ENCODE measurements around the gene LETM1.

Gene LETM1

DNA sequence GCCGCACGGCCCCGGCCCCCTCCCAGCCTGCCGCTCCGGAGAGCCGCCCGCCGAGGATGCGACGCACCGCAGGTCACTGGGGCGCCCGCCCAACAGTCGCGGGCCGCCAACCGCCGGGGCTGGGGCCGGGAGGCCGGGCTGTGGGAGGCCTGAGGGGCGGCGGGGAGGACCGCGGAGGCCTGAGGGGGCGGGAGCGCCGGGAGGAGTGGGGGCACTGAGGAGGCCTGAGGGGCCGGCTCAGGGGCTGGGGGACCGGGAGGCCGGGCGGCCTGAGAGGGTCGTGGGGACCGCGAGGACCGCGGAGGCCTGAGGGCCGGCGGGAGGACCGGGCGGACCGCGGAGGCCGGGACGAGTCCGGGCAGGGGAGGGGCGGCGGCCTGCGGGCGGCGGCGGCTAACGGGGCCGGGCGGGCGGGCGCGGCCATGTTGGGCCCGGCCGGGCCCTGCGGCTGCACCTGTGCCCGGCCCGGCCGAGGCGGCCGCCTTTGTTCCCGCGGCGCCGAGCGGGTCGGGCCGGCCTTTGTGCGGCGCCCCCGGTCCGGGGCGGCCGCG is 15.6 kb upstream of the LETM1 start:
- DNase-seq: no peak

DNA sequence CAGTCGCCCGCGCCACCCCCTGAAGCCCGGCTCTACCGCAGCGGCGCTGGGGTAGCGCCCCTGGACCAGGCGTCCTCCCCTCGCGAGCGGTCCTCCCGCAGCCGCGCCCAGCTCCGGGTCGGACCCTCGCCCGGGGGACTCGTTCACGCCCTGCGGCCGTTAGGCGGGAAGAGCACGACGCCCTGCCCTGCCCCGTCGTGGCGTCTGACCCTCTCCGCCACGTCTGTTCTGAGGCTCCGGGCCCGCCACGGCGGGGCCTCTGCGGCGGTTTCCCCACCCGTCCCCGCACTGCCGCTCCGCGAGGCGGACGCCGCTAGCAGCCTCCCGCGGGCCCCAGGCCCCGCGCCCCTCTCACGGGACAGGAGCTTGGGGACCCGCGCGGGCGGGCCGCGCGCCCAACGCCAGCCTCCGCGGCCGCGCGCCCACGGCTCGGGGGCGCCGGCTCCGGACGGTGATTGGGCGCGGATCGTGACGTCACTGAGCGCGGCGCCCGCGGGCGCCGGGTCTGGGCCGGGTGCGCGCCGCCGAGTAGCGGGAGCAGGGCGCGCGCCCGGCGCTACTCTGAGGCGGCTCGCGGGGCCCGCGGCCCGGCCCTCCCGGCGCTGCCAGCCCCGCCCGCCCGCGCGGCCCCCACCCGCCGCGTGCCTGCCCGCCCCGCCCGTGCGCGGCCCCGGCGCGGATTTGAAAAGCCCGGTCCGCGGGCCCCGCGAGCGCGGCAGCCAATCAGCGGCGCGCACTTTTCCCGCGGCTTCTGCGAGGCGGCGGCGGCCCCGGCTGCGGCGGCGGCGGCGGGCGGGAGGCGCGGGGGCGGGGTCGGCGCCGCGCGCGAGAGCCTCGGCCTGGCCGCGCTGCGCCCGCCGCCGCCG is 14.9 kb upstream of the LETM1 start, which contains the start of gene NSD2:
Gene NSD2 (plus strand): TSS at position 816 of the 866 bp plus-strand sequence. CDS start 29,262 bp downstream, outside the sequence.
- DNase-seq: peak; percentile 71 to 85

DNA sequence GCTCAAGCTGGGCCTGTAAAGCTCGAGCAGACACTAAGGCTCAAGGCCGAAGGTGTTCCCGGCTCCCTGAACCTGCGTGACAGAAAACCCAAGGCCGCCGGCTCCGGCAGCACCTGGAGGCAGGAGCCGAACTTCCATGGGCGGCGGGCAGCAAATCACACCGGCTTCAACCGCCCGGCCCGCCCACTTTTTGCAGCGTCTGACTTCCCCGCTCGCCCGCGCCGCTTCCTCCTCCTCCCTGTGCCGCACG is 14.3 kb upstream of the LETM1 start:
- peak; percentile 44 to 57 for DNase-seq

DNA sequence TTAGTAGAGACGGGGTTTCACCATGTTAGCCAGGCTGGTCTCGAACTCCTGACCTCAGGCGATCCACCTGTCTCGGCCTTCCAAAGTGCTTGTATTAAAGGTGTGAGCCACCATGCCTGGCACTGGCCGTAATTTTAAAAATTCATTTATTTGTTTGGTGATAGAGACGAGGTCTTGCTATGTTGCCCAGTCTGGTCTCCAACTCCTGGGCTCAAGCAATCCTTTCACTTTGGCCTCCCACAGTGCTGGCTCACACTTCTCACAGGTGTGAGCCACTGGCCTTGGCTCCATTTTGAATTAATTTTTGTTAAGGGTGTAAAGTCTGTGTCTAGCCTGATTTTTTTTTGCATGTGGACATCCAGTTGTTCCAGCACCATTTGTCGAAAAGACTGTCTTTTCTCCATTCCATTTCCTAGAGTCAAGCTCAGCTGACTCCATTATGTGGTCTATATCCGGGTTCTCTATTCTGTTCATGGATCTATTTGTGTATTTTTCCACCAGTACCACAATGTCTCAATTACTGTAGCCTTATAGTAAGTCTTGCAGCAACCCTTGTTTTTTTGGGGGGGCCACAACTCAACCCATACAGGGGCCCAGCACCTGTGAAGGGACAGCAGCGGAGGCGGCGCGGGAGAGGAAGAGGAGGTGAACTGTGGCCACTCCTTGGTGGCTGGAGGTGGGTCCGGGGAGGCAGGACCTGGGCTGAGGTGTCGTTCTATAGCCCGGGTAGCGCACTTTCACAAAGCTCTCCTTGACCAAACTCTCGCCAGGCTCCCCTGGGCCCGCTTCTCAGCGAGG is 13.8 kb upstream of the LETM1 start:
- DNase-seq: no peak

DNA sequence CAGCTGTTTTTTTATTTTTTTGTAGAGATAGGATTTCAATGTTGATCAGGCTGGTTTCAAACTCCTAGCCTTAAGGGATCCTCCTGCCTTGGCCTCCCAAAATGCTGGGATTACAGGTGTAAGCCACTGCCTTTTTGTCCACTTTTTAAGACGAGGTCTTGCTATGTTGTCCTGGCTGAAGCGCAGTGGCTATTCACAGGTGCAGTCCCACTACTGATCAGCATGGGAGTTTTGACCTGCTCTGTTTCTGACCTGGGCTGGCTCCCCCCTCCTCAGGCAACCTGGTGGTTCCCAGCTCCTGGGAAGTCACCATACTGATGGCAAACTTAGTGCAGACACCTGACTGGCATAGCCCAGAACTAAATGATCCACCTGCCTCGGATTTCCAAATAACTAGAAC is 13.0 kb upstream of the LETM1 start:
- DNase-seq: no peak

DNA sequence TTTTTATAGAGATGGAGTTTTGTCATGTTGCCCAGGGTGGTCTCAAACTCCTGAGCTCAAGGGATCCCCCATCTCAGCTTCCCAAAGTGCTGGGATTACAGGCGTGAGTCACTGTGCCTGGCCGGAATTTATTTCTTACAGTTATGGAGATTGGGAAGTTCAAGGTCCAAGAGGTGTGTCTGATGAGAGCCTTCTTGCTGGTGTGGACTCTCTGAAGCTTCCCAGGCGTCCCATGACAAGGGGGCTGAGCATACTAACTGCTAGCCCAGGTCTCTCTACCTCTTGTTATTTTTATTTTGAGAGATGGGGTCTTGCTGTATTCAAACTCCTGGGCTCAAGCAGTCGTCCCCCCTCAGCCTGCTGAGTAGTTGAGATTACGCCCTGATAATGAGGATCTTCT is 12.3 kb upstream of the LETM1 start:
- no peak for DNase-seq

DNA sequence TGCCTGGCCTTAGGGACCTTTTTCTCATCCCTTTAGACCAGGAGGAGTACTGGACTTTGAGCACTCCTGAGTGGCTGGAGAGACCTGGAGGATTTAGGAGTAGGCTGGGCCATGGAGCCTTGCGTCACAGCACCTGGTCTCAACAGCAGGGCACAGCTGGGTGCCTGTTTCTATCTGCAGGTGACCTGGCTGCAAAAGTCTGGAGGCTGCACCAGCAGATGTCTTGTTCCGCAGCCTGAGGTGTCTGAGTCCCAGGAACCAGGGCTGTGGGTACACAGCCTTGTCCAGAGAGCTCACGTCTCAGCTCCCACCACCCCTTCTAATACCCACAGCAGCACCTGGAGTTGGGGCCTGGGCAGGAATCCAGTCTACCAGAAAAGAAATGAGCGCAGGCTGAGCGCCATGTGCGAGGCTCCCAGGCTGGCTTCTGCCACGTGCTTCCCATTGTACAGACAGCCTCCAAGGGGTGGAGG is 10.3 kb upstream of the LETM1 start:
- no peak for DNase-seq

DNA sequence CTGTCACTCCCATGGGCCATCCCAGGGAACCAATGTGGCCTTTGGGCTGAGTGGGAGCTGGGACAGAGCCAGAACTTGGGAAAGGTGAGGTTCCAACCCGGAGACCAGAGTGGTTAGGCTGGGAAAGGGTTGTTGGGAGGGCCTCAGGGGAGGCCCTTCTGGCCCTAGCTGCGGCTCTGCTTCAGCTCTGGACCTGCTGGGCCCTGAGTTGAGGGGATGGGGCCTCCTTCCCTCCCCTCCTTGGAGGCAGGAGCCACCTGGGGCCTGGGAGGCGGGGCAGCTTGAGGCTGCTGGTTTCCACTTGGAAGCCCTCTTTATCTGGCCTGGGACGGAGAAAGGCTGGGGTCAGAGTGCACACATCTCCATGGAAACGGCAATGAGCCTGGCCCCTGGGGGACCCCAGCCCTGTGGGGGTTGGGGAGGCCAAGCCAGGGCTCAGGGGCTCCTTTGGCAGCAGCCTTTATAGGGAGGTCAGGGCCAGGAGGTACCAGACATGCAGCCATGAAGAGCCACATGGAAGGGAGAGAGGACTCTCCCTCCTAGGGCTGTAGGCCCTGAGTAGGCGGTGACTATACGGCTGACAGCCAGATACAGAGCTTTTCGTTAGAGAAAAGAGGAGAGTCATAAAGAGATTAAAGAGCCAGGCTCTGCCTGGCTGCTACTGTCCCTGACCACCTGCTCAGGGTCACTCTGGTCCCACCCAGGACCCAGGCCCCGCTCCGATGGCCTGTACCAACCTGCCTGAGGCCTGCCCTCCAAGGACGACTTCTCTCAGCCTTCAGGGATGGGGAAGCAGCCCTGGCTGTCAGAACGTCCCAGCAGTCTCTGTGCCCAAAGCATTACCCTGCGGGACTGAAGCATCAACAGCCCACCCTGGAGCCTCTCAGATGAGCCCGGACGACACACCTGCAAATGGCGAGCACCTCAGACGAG is 8.4 kb upstream of the LETM1 start:
- no peak for DNase-seq

DNA sequence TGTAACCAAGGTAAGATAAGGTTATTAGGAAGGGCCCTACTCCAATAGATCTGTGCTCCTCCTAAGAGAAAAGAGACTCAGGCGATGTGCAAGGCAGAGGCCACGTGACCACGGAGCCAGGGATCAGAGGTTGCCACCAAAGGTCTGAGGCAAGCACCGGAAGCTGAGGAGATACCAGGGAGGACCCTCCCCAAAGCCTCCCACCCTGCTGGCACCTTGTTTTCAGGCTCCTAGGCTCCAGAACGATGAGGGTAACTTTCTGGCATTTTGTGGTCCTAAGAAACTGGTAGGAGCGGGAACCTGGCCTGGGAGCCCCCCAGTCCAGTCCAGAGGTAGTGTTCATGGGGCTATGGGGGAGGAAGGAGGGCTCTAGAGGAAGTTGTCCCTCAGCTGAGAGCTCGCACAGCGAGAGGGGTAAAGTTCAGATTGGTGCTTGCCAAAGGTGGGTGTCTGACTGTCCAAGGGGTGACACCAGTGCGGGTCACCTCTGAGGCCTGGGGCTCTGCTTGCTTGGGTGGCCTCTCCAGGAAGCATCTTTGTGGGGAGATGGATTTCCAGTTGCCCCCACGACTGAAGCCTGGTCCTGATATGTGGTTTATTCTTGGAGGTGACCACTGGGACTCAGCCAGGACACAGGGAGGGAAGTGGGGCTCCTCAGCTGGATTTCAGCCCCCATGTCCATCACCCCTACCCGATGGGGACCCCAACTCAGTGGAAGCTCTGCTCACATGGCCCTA is 7.5 kb upstream of the LETM1 start:
- DNase-seq: no peak

DNA sequence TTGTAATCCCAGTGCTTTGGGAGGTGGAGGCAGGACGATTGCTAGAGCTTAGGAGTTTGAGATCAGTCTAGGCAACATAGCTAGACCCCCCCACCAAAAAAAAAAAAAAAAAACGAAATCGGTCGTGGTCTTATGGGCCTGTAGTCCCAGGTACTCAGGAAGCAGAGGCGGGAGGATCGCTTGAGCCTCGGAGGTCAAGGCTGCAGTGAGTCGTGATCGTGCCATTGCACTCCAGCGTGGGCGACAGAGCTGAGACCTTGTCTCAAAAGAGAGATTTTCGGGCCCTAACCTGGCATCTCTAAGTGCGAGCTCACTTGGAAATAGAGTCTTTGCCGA is 7.0 kb upstream of the LETM1 start:
- DNase-seq: no peak

DNA sequence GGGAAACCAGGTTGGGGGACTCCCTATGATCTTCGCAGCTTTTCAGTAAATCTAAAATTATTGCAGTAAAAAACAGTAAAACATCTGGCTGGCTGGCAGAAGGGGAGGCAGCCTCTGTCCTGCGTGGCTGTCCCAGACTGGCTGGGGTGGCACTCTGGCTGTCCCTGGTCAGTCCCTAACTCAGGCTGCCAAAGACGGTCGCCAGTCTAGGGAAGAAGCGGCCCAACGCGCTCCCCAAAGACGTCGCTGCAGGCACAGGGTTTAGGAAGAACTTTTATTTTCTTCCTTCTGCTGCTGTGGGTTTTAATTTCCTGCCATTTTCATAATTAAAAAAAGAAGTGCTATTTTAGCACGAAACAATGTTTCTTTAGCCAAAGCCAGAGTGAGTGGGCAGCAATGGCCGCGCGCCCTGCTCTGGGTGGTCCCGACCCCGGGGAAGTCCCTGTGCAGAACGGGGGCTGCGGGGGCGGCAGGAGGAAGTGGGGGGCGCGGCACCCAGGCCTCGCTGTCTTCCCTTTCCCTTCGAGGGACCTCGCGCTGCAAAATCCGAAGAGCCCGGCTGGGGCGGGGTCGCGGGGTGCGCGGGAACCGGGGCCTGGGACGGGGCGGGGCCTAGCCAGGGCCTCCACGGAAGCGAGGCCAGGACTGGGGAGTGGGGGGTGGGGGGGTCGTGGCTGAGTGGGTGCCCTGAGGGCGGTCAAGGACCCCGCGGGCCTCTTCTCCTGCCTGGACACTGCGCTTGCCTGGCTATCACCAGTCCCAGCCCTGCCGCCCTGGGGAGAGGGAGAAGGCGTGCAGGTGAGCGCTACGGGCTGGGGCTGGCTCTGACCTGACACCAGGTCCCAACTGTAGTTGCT is 6.3 kb upstream of the LETM1 start:
- DNase-seq: no peak

DNA sequence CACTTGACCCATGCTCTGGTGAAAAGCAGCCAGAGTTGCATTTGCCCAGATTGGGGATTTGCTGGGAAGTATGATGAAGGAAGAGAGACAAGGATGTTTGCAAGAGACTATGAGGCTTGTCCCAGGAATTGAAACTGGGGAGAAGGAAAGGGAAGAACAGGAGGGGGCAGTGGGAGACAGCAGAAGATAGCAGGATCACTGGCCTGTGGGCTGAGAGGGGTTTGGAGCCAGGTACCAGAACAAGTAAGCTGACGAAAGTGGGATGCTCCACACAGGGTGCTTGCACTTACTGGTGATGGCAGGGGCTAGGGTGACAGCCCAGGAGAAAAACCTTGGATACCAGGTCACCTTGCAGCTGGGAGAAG is 3.4 kb upstream of the LETM1 start:
- DNase-seq: no peak

DNA sequence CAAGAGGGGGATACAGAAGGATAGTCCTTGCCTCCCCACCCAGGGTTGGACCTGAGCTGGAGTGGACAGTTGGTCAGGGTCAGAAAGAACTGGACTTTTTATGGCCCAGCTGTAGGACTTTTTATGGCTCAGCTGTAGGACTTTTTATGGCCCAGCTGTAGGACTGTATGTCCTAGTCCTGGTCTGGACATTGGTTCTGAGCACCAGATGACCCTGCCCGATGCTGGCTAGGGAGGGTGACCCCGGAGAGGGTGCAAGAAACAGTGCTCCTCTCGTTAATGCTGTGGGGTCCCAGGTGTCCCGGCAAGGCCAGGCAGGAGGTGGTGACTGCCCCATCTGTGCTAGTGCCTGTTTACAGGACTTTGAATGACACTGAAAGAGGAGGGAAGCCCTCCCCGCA is 2.0 kb upstream of the LETM1 start:
- no peak for DNase-seq

DNA sequence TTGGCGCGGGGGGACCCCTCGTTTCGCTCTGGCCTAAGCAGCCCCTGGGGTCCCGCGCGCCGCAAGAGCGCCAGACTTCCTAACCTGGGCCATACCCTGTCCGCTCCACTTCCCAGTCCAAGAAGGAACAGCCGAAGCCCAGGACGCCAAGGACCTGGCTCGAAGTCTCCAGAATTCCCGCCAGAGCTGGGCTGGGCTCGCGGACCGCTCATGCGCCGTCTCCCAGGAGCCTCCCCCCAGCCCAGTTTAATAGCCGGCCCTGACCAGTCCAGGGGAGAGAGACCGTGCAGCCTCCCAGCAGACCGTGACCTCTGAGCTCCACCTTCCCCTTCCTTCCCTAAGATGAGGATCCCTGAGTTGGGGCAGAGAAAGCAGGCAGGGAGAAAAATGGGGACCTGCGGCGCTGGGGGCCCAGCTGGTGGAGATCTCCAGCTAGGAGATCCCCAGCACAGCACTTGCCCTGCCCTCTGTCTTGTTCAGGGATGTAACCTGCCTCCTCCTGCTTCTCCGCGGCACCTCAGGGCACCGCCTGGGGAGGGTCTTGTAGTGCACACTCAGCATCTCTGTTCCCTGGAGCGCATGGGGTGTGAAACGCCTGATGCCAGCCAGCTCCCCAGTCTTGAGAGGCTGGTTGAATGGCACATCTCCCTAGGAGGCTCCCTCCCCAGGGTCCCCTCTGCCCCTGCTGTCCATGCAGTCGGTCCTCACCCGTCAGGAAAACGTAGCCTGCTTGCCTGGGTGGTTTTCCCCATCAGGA is 1.2 kb upstream of the LETM1 start:
- DNase-seq: no peak

DNA sequence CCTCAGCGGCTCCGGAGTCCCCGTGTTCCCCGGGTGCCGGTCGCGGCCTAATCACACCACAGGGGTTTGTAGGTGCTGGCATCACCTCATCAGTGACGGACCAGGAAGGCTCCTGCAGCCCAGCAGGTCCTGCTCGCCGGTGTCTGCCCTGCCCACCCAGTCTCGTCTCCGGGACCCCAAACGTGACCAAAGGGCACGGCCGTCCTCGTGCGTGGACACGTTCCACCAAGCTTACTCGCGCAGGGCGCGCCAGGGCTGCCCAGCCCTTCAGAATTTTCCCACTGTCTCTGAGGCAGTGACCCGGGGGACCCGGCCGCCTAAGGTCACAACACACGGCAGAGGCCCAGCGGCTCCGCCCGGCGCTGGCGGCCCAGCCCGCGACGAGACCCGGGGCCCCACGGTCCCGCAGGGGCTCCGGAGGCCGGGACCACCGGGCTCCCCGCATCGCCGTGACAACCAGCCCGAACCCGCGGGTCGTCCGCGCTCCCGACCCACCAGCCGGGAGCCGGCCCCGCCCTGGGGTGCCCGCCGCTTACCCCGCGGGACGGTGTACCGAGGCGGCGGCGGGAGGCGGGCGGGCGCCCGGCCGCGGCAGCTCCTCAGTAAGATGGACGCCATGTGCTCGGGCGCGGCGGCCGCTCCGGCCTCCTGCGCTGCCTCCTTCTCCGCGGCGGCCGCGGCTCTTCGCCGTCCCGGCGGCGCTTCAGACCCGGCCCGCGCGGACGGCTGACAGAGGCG is 454 bp downstream of the LETM1 start:
- no peak for DNase-seq

DNA sequence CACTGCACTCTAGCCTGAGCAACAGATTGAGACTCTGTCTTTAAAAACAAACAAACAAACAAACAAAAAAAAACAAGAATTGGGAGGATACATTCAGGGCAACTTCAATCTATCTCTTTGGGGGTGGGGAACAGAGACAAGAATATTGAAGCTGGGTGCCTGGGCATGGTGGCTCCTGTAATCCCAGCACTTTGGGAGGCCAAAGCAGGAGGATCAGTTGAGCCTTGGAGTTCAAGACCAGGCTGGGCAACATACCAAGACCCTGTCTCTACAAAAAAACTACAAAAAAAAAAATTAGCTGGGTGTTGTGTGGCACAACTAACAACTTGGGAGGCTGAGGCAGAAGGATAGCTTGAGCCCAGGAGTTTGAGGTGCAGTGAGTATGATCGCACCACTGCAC is 1.2 kb downstream of the LETM1 start:
- no peak for DNase-seq

DNA sequence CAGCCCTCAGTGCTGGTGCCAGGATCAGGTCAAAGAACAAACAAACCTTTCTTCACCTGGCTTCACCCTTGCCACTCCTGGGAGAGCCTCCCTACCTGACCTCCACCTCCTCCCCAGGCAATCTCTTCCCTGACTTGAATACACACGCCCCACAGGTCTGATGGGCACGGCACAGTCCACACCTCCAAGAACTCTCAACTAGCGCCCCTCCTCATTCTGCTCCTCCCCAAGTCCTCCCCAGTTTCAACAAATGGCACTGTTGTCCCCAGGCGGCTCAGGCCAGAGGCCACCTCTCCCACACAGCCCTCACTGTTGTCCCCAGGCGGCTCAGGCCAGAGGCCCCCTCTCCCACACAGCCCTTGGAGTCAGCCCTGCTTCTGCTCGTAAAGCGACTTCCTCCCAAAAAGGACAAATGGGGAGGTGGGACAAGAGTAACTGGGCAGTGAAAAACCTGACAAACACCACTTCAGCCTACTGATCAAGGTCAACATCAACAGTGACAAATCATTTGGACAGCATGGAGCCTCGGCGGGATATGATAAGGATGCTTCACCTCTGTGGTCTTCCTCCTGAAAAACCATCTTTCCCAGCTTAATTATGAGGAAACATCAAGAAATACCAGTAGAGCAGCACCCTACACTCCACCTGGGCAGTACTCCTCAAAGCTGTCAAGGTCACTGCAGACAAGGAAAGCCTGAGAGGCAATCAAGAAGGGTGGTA is 2.9 kb downstream of the LETM1 start:
- DNase-seq: no peak

DNA sequence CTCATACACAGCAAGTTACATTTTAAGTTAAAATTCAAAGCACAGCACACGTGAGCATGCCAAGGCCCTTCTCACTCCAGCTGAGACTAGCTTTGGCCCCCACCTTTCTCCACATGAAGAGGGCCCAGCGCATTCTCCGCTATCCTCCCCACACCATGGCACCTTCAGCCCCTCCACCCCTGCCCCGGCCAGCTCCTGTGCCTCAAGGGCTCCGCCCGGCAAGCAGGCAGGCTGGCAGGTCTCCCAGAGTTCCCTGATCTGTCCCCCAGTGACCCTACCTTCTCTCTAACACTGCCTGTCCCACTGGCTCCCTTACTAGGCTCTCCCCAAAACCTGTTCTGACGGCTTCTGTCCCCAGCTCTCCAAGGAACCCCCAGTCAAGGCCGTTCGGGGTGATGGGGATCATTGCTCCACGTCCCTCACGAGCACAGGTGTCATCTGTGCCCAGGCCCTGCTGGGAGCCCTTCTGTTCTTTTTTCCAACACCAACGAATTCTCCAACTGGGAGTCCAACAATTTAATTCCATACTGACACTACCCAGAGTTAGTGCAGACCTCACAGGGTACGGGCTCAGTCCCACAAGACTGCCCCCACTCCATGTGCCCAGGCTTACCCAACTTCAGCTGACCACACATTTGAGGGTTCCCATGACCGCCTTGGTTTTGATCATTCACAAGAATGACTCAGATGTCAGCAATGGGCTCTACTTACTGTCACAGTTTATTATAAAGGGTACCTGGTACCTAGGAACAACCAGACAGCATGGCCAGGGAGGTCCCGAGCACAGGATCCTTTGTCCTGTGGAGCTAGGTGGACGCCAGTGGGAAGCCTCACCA is 4.2 kb downstream of the LETM1 start:
- DNase-seq: no peak
